Left colon (tissue), 2 donors: ENCODE measurements around the gene SNAI3. TPM values are rescaled to one million over a fixed set of nuclear protein-coding genes. Genes with fewer than 3 reads are reported as not detected.

ENCODE experiments used
- ATAC-seq: fragments of 200-7000 bp; cut with Tn5 transposase; one replicate; pipeline ENCODE4 v1.9.1; 2020; ENCODE audit warnings: mild to moderate bottlenecking, moderate library complexity
- DNase-seq, 2 donors: peaks; one replicate each; pipeline ENCODE4 v3.0.0-alpha.2; 2020
- intact Hi-C, 2 donors: fragments of 100-400 bp; cut with DNase I in 1 of 2; cut with micrococcal nuclease in 1 of 2; formaldehyde crosslinking; loops; one replicate each; pipeline versions ENCODE4 v1.11.2 to v1.14.0; 2022; cut with DNase I, micrococcal nuclease
- total RNA-seq, 2 donors: library from RNA; stranded (reverse); fragmentation: NEBNext Ultra II Directional; extraction: Animal tissue kit (Norgen Biotek cat#: 25700); gene quantifications; one replicate each; pipeline ENCODE4 v1.2.1, GENCODE V29; 2021
- donor health status: DM: no; HTN: no; CAD: no.
- donor health status: DM: yes; HTN: yes; CAD: no.

Gene SNAI3
- total RNA-seq, 2 donors from 2014 or later = 0.15 to 0.92 TPM

- DNase-seq = no peak
- no peak for ATAC-seq
- intact Hi-C loops = no loop called here
Measured at GRCh38 chr16:88656291-88656980, 29.9 kb downstream of the SNAI3 start.

GRCh38 chr16:88655733-88656281 lies 30.5 kb downstream of the SNAI3 start:
- ATAC-seq (no peak), DNase-seq (no peak)
- intact Hi-C loops = no loop called here

- intact Hi-C loops = no loop called here
- no peak for ATAC-seq
- no peak for DNase-seq
Measured at GRCh38 chr16:88655053-88655732, 31.1 kb downstream of the SNAI3 start.

- intact Hi-C loops = no loop called here
Measured at GRCh38 chr16:88654363-88655052, 31.8 kb downstream of the SNAI3 start.

GRCh38 chr16:88653596-88654362 lies 32.5 kb downstream of the SNAI3 start:
- no peak for ATAC-seq
- DNase-seq = no peak
- intact Hi-C loops = no loop called here

More at GRCh38 chr16:88654363-88655052, 31.8 kb downstream of the SNAI3 start:
- no peak for DNase-seq
- no peak for ATAC-seq

GRCh38 chr16:88653101-88653500 lies 33.2 kb downstream of the SNAI3 start:
- intact Hi-C loops = no loop called here
- DNase-seq = no peak
- no peak for ATAC-seq

- ATAC-seq (no peak), DNase-seq (no peak)
- intact Hi-C loops = no loop called here
Measured at GRCh38 chr16:88652762-88653063, 33.6 kb downstream of the SNAI3 start.

GRCh38 chr16:88651989-88652761 lies 34.1 kb downstream of the SNAI3 start:
- intact Hi-C loops = no loop called here
- no peak for DNase-seq
- no peak for ATAC-seq

GRCh38 chr16:88651276-88651988 lies 34.9 kb downstream of the SNAI3 start:
- intact Hi-C loops = no loop called here
- DNase-seq (peak; percentile 70 to 79), ATAC-seq (peak; percentile 11)

- intact Hi-C loops = no loop called here
Measured at GRCh38 chr16:88650749-88651275, 35.5 kb downstream of the SNAI3 start, which contains the start of gene CYBA. Gene CYBA, minus strand, starts transcription at chr16:88651053. Its CDS starts 40 bp downstream, at chr16:88651013.

GRCh38 chr16:88649924-88650748 lies 36.2 kb downstream of the SNAI3 start:
- peak; percentile 62 to 80 for DNase-seq
- peak; percentile 56 for ATAC-seq
- intact Hi-C loops = no loop called here

More at GRCh38 chr16:88650749-88651275, 35.5 kb downstream of the SNAI3 start, which contains the start of gene CYBA:
- DNase-seq (peak; percentile 86 to 88), ATAC-seq (peak; percentile 81)

GRCh38 chr16:88649195-88649923 lies 36.9 kb downstream of the SNAI3 start:
- no peak for DNase-seq
- intact Hi-C loops = no loop called here
- peak; percentile 18 for ATAC-seq

GRCh38 chr16:88647178-88648070 lies 38.9 kb downstream of the SNAI3 start:
- intact Hi-C loops = no loop called here
- no peak for DNase-seq
- ATAC-seq = no peak

GRCh38 chr16:88646345-88647034 lies 39.8 kb downstream of the SNAI3 start:
- no peak for ATAC-seq
- DNase-seq = no peak
- intact Hi-C loops = no loop called here
